WTC11 (cell line): Measurements from ENCODE around the gene TEAD1. TPM values are rescaled to one million over a fixed set of nuclear protein-coding genes. Genes with fewer than 3 reads are reported as not detected.

Source experiments
- ATAC-seq: fragments of 200-7000 bp; cut with Tn5 transposase; 2 replicates; pipeline ENCODE4 v1.10.0; 2021; ENCODE audit warnings: mild to moderate bottlenecking, moderate library complexity
- CTCF ChIA-PET: fragments of 300-600 bp; sonication (Branson Sonifier 250); formaldehyde crosslinking; loops from one replicate; lab custom pipeline; 2021; ENCODE audit warnings: antibody characterized with exemption; lab: Charles Lee
- POLR2A ChIA-PET: fragments of 350-600 bp; sonication (Branson Sonifier 250); formaldehyde crosslinking; loops from one replicate; lab custom pipeline; 2021; ENCODE audit warnings: antibody characterized with exemption; lab: Charles Lee
- DNase-seq: peaks from one replicate; pipeline ENCODE4 v3.0.0; 2021; ENCODE audit warnings: low spot score
- H3K27ac Mint-ChIP-seq: 2 replicates; pipeline ENCODE4 v1.8.0; 2021; ENCODE audit warnings: mixed read lengths
- H3K27me3 Mint-ChIP-seq: 2 replicates; pipeline ENCODE4 v1.8.0; 2021; ENCODE audit warnings: low read depth, mild to moderate bottlenecking, moderate library complexity, mixed read lengths
- H3K36me3 Mint-ChIP-seq: 2 replicates; pipeline ENCODE4 v1.8.0; 2021; ENCODE audit warnings: mixed read lengths
- H3K4me1 Mint-ChIP-seq: 2 replicates; pipeline ENCODE4 v1.8.0; 2022; ENCODE audit warnings: mixed read lengths
- H3K4me3 Mint-ChIP-seq: 2 replicates; pipeline ENCODE4 v1.8.0; 2021; ENCODE audit warnings: mild to moderate bottlenecking, moderate library complexity, mixed read lengths
- H3K9me3 Mint-ChIP-seq: 2 replicates; pipeline ENCODE4 v1.8.0; 2021; ENCODE audit warnings: mixed read lengths
- ATF3 ChIP-seq: sonication (generic); formaldehyde crosslinking; conservative IDR thresholded peaks from 2 replicates; pipeline ENCODE4 v1.8.1; 2022; ENCODE audit warnings: mild to moderate bottlenecking, missing genetic modification reagents
- CREB1 ChIP-seq: sonication (generic); formaldehyde crosslinking; IDR thresholded peaks from 2 replicates; pipeline ENCODE4 v1.8.0; 2023; ENCODE audit warnings: mild to moderate bottlenecking, missing genetic modification reagents
- CTCF ChIP-seq: fragments of 200-600 bp; IDR thresholded peaks from 2 replicates; pipeline ENCODE4 v1.8.0; 2022; ENCODE audit warnings: antibody characterized with exemption
- E2F4 ChIP-seq: sonication (generic); formaldehyde crosslinking; IDR thresholded peaks from 2 replicates; pipeline ENCODE4 v1.8.1; 2022; ENCODE audit warnings: low read depth, mild to moderate bottlenecking, moderate library complexity, missing genetic modification reagents, borderline replicate concordance
- EMX1 ChIP-seq: fragments of 250-450 bp; sonication (Bioruptor Pico); IDR thresholded peaks from 2 replicates; pipeline ENCODE4 v1.8.0; 2021; ENCODE audit warnings: mild to moderate bottlenecking
- ESRRA ChIP-seq: sonication (generic); formaldehyde crosslinking; IDR thresholded peaks from 2 replicates; pipeline ENCODE4 v1.8.1; 2022; ENCODE audit warnings: mild to moderate bottlenecking, missing genetic modification reagents, borderline replicate concordance
- GABPB1 ChIP-seq: sonication (generic); formaldehyde crosslinking; IDR thresholded peaks from 2 replicates; pipeline ENCODE4 v1.8.1; 2023; ENCODE audit warnings: mild to moderate bottlenecking, missing genetic modification reagents
- GTF2I ChIP-seq: fragments of 250-450 bp; sonication (Bioruptor Pico); conservative IDR thresholded peaks from 2 replicates; pipeline ENCODE4 v1.4.0; 2021; ENCODE audit warnings: mild to moderate bottlenecking
- HMGXB4 ChIP-seq: sonication (generic); formaldehyde crosslinking; IDR thresholded peaks from 2 replicates; pipeline ENCODE4 v1.8.1; 2023; ENCODE audit warnings: mild to moderate bottlenecking, moderate library complexity, missing genetic modification reagents
- MXD4 ChIP-seq: fragments of 250-450 bp; sonication (Bioruptor Pico); IDR thresholded peaks from 2 replicates; pipeline ENCODE4 v1.8.0; 2021; ENCODE audit warnings: mild to moderate bottlenecking, moderate library complexity, borderline replicate concordance
- NFATC4 ChIP-seq: fragments of 250-450 bp; sonication (Bioruptor Pico); IDR thresholded peaks from 2 replicates; pipeline ENCODE4 v1.9.0; 2021; ENCODE audit warnings: mild to moderate bottlenecking
- NFE2L1 ChIP-seq: sonication (generic); formaldehyde crosslinking; IDR thresholded peaks from 2 replicates; pipeline ENCODE4 v1.8.1; 2023; ENCODE audit warnings: missing genetic modification reagents
- NFYB ChIP-seq: sonication (generic); formaldehyde crosslinking; conservative IDR thresholded peaks from 2 replicates; pipeline ENCODE4 v1.8.0; 2022; ENCODE audit warnings: low read depth, missing genetic modification reagents
- NR3C1 ChIP-seq: sonication (generic); formaldehyde crosslinking; conservative IDR thresholded peaks from 2 replicates; pipeline ENCODE4 v1.8.1; 2023; ENCODE audit warnings: low read depth, mild to moderate bottlenecking, missing genetic modification reagents
- RELA ChIP-seq: sonication (generic); formaldehyde crosslinking; IDR thresholded peaks from 2 replicates; pipeline ENCODE4 v1.8.1; 2022; ENCODE audit warnings: missing genetic modification reagents, mild to moderate bottlenecking, borderline replicate concordance
- RORB ChIP-seq: fragments of 250-450 bp; sonication (Bioruptor Pico); IDR thresholded peaks from 2 replicates; pipeline ENCODE4 v1.9.0; 2021; ENCODE audit warnings: mild to moderate bottlenecking
- SMAD3 ChIP-seq: sonication (generic); formaldehyde crosslinking; IDR thresholded peaks from 2 replicates; pipeline ENCODE4 v1.8.0; 2022; ENCODE audit warnings: missing genetic modification reagents, mild to moderate bottlenecking, borderline replicate concordance
- SP1 ChIP-seq: sonication (generic); formaldehyde crosslinking; conservative IDR thresholded peaks from 2 replicates; pipeline ENCODE4 v1.8.1; 2022; ENCODE audit warnings: missing genetic modification reagents
- ZBTB21 ChIP-seq: sonication (generic); formaldehyde crosslinking; IDR thresholded peaks from 2 replicates; pipeline ENCODE4 v1.8.1; 2023; ENCODE audit warnings: mild to moderate bottlenecking, missing genetic modification reagents, borderline replicate concordance
- ZNF121 ChIP-seq: sonication (generic); formaldehyde crosslinking; IDR thresholded peaks from 2 replicates; pipeline ENCODE4 v1.8.0; 2023; ENCODE audit warnings: missing genetic modification reagents
- ZNF263 ChIP-seq: sonication (generic); formaldehyde crosslinking; IDR thresholded peaks from 2 replicates; pipeline ENCODE4 v1.8.1; 2022; ENCODE audit warnings: low read depth, mild to moderate bottlenecking, moderate library complexity, missing genetic modification reagents
- ZNF281 ChIP-seq: sonication (generic); formaldehyde crosslinking; IDR thresholded peaks from 2 replicates; pipeline ENCODE4 v1.8.0; 2023; ENCODE audit warnings: mild to moderate bottlenecking, missing genetic modification reagents
- ZNF317 ChIP-seq: sonication (generic); formaldehyde crosslinking; IDR thresholded peaks from 2 replicates; pipeline ENCODE4 v1.8.1; 2023; ENCODE audit warnings: low read depth, mild to moderate bottlenecking, moderate library complexity, missing genetic modification reagents, borderline replicate concordance
- ZNF425 ChIP-seq: fragments of 250-450 bp; sonication (Bioruptor Pico); conservative IDR thresholded peaks from 2 replicates; pipeline ENCODE4 v1.9.0; 2021; ENCODE audit warnings: mild to moderate bottlenecking
- total RNA-seq: library from RNA; stranded (reverse); gene quantifications from 3 replicates; pipeline ENCODE4 v1.2.3, GENCODE V29; 2021

TEAD1 gene
- total RNA-seq, 1 experiment from 2014 or later: 79.9 TPM

GRCh38 chr11:12669930-12670329 is 4.3 kb upstream of the TEAD1 start:
- peaks cover 5% of the 10 kb centered on the region; the same call in 1 of the 2 replicates for H3K4me1 Mint-ChIP-seq
- ChIA-PET POLR2A (no interaction called here), CTCF (interaction anchor here (1.1 to 1.7 kb wide), 3 partner anchors 11 to 339 kb away, joined by 5 to 16 read pairs (median 15); no protein-coding TSS in a partner anchor)
- DNase-seq (no peak), ATAC-seq (no peak)
- H3K27ac Mint-ChIP-seq: no peak overlapping the region
- peaks cover 11% of the 10 kb centered on the region for H3K9me3 Mint-ChIP-seq
- H3K4me3 Mint-ChIP-seq: no peak overlapping the region
- peaks cover 13% of the 10 kb centered on the region for H3K27me3 Mint-ChIP-seq
- peaks cover 4% of the 10 kb centered on the region; the same call in 1 of the 2 replicates for H3K36me3 Mint-ChIP-seq
- TF ChIP-seq ZNF317 (CRISPR knock-in tag): no peak
- no peak for TF ChIP-seq GTF2I (CRISPR knock-in tag)
- TF ChIP-seq CREB1 (CRISPR knock-in tag): no peak
- no peak for TF ChIP-seq E2F4 (CRISPR knock-in tag)
- TF ChIP-seq ZNF263 (CRISPR knock-in tag): no peak
- TF ChIP-seq ZNF425 (CRISPR knock-in tag): no peak
- TF ChIP-seq GABPB1 (CRISPR knock-in tag): peak; percentile 95
- TF ChIP-seq MXD4 (CRISPR knock-in tag): no peak
- no peak for TF ChIP-seq SMAD3 (CRISPR knock-in tag)

GRCh38 chr11:12671370-12671769 is 2.9 kb upstream of the TEAD1 start:
- Mint-ChIP-seq H3K9me3 (peaks cover 6% of the 10 kb centered on the region), H3K27me3 (peaks cover 13% of the 10 kb centered on the region), H3K4me1 (peaks cover 11% of the 10 kb centered on the region), H3K36me3 (peaks cover 4% of the 10 kb centered on the region; the same call in 1 of the 2 replicates), H3K27ac (no peak overlapping the region), H3K4me3 (no peak overlapping the region)
- CTCF ChIA-PET: interaction anchor here (0.6 to 1.7 kb wide), 9 partner anchors 9 to 383 kb away, joined by 3 to 16 read pairs (median 6); no protein-coding TSS in a partner anchor
- POLR2A ChIA-PET: interaction anchor here (1.0 kb wide), 1 partner anchor 10 kb away, joined by 3 read pairs; no protein-coding TSS in a partner anchor
- DNase-seq: no peak
- no peak for ATAC-seq
- TF ChIP-seq HMGXB4 (CRISPR knock-in tag) (no peak), CTCF (no peak), SP1 (no peak), NFATC4 (CRISPR knock-in tag) (no peak), RORB (CRISPR knock-in tag) (no peak), ZNF281 (CRISPR knock-in tag) (no peak), NFYB (CRISPR knock-in tag) (no peak), ATF3 (CRISPR knock-in tag) (no peak), CREB1 (CRISPR knock-in tag) (no peak), NFE2L1 (CRISPR knock-in tag) (no peak), ZNF121 (CRISPR knock-in tag) (no peak), NR3C1 (CRISPR knock-in tag) (no peak), ZBTB21 (CRISPR knock-in tag) (no peak), RELA (CRISPR knock-in tag) (no peak), EMX1 (CRISPR knock-in tag) (no peak), ESRRA (CRISPR knock-in tag) (no peak)
